IPS-15b (cell line): ENCODE measurements around the gene SMAD7.
"Not testable (repeated sequence)": the region's sequence is repeated elsewhere in the genome, so short reads cannot be mapped to it uniquely, and the experiment has no call there.

ENCODE experiments used
- H3K27me3 ChIP-seq: one replicate; pipeline ENCODE4 v1.6.1; 2013; ENCODE audit warnings: low read length; ENCODE audit not compliant: control insufficient read depth, insufficient read depth
- H3K36me3 ChIP-seq: one replicate; pipeline ENCODE4 v1.6.1; 2013; ENCODE audit warnings: low read length; ENCODE audit not compliant: control insufficient read depth, insufficient read depth
- H3K4me1 ChIP-seq: one replicate; pipeline ENCODE4 v1.6.1; 2013; ENCODE audit warnings: mild to moderate bottlenecking, low read length; ENCODE audit not compliant: control insufficient read depth, insufficient read depth
- H3K4me3 ChIP-seq: one replicate; pipeline ENCODE4 v1.5.1; 2013; ENCODE audit warnings: low read depth, low read length
- H3K9ac ChIP-seq: one replicate; pipeline ENCODE4 v1.6.1; 2013; ENCODE audit warnings: low read depth, mild to moderate bottlenecking, low read length
- H3K9me3 ChIP-seq: one replicate; pipeline ENCODE4 v1.6.1; 2013; ENCODE audit warnings: mild to moderate bottlenecking, low read length; ENCODE audit not compliant: control insufficient read depth, insufficient read depth

SMAD7 gene

GRCh38 chr18:48877941-48878340 is 72.8 kb downstream of the SMAD7 start:
- H3K9me3 ChIP-seq: no peaks in the 10 kb centered on the region
- H3K4me1 ChIP-seq: no peaks in the 10 kb centered on the region

GRCh38 chr18:48876590-48876989 is 74.2 kb downstream of the SMAD7 start:
- H3K4me1 ChIP-seq: no peaks in the 10 kb centered on the region
- H3K9ac ChIP-seq: no peak overlapping the region
- H3K4me3 ChIP-seq: no peak overlapping the region
- no peaks in the 10 kb centered on the region for H3K9me3 ChIP-seq
- no peaks in the 10 kb centered on the region for H3K27me3 ChIP-seq
- H3K36me3 ChIP-seq: peaks cover under 1% of the 10 kb centered on the region

More at GRCh38 chr18:48877941-48878340, 72.8 kb downstream of the SMAD7 start:
- H3K9ac ChIP-seq: no peak overlapping the region
- H3K36me3 ChIP-seq: no peaks in the 10 kb centered on the region
- no peak overlapping the region for H3K4me3 ChIP-seq
- no peaks in the 10 kb centered on the region for H3K27me3 ChIP-seq

GRCh38 chr18:48875942-48876511 is 74.7 kb downstream of the SMAD7 start:
- H3K4me3 ChIP-seq: no peak overlapping the region
- H3K27me3 ChIP-seq: no peaks in the 10 kb centered on the region
- H3K9ac ChIP-seq: no peak overlapping the region
- peaks cover 3% of the 10 kb centered on the region for H3K36me3 ChIP-seq
- H3K9me3 ChIP-seq: no peaks in the 10 kb centered on the region
- no peaks in the 10 kb centered on the region for H3K4me1 ChIP-seq

- Histone ChIP-seq H3K9ac (no peak overlapping the region), H3K27me3 (no peaks in the 10 kb centered on the region), H3K4me3 (no peak overlapping the region), H3K36me3 (peaks cover 3% of the 10 kb centered on the region), H3K9me3 (no peaks in the 10 kb centered on the region), H3K4me1 (no peaks in the 10 kb centered on the region)
Observed at GRCh38 chr18:48875314-48875941, 75.3 kb downstream of the SMAD7 start.

- Histone ChIP-seq H3K4me3 (no peak overlapping the region), H3K36me3 (peaks cover 3% of the 10 kb centered on the region), H3K4me1 (no peaks in the 10 kb centered on the region), H3K9me3 (no peaks in the 10 kb centered on the region), H3K9ac (no peak overlapping the region), H3K27me3 (no peaks in the 10 kb centered on the region)
Observed at GRCh38 chr18:48874701-48875162, 76.0 kb downstream of the SMAD7 start.

- Histone ChIP-seq H3K9ac (no peak overlapping the region), H3K36me3 (peaks cover 3% of the 10 kb centered on the region), H3K9me3 (no peaks in the 10 kb centered on the region), H3K4me1 (no peaks in the 10 kb centered on the region), H3K4me3 (no peak overlapping the region), H3K27me3 (no peaks in the 10 kb centered on the region)
Observed at GRCh38 chr18:48874233-48874632, 76.5 kb downstream of the SMAD7 start.

GRCh38 chr18:48872234-48873145 is 78.3 kb downstream of the SMAD7 start:
- Histone ChIP-seq H3K4me1 (no peaks in the 10 kb centered on the region), H3K36me3 (peaks cover 3% of the 10 kb centered on the region), H3K9ac (no peak overlapping the region), H3K4me3 (no peak overlapping the region), H3K27me3 (no peaks in the 10 kb centered on the region), H3K9me3 (no peaks in the 10 kb centered on the region)

- Histone ChIP-seq H3K4me3 (no peak overlapping the region), H3K27me3 (no peaks in the 10 kb centered on the region), H3K4me1 (no peaks in the 10 kb centered on the region), H3K36me3 (peaks cover 3% of the 10 kb centered on the region), H3K9me3 (no peaks in the 10 kb centered on the region), H3K9ac (no peak overlapping the region)
Observed at GRCh38 chr18:48871391-48872166, 79.2 kb downstream of the SMAD7 start.

GRCh38 chr18:48870926-48871325 is 79.8 kb downstream of the SMAD7 start:
- H3K4me3 ChIP-seq, H3K36me3 ChIP-seq, H3K27me3 ChIP-seq, H3K9ac ChIP-seq, H3K9me3 ChIP-seq, H3K4me1 ChIP-seq: not testable (repeated sequence)
